ENCODE measurements around the gene SLK.
A peak's percentile ranks its signal among the peaks of the same experiment; 100 is the strongest.

SLK gene

DNA sequence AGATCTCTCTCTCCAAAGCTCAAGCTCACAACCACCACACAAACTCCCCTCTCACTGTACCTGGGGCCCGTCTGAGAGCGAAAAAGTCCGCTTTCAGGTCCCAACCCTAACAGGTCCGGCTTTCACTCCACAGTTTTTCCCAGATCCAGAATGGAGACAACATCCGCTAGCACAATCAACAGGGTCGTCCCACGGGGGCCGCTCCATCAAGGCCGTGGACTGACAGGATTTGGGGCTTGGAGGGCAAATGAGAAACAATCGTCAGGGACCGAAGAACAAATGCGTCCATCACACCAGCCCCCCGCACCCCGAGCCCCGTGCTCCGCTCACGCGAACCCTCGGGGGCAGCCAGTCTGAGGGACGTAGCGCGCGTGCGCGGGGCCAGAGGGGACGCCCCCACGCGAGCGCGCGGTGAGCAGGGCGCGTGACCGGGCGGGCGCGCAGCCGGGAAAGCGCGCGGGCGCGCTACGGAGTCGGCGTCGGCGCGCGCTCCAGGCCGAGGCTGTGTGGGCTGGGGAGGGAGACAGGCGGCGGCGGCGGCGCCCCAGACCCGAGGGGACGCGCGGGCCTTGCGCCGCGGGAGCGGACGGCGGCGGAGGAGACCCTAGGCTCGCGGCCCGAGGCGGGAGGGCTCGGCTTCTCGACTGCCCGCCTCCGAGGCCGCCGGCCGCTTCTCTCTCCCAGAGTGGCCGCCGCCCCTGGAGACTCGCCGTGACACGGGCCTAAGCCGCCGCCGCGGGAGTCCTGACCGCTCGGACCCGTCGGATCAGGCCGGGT is at the start of gene SLK:
Gene SLK, plus strand, starts transcription at position 470 of the 777 bp plus-strand sequence. CDS start 606 bp downstream, outside the sequence.
- DNase-seq = peak; percentile 83

- no peak for DNase-seq
Measured at GRCh38 chr10:103917302-103918052, 49.5 kb upstream of the SLK start.

DNA sequence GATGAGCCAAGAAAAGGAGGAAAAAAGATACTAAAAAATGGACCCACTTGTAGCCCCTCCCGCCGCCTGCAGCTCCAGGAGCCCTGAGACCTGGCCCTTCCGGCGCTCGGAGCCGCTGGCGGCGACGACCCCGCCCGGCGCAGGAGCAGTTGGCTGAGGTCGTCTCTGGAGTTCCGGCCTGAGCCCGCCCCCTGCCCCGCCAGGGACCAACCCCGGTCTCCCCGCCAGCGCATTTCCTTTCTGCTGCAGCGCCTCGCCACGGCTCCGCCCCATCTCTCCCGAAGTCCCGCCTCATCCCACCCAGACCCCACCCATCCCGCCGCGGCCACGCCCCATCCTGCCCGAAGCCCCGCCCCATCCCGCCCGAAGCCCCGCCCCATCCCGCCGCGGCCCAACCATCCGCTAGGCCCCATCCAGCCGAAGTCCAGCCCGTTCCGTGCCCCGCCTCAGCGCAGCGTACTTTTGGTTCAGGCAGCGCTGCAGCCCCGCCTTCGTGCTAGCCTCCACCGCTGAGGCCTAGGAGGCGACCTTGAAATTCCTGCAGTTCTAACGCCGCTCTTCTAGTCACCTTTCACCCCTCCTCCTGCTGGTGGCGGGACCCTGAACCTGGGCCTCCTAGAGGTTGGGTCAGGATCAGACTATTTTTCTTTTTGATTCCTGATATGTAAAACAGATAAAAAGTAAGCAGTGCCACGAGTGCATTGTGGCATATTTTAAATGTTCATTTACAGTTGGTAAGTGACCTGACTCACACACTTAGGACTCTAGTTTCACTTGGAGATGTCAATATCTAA is 48.7 kb upstream of the SLK start, which contains the start of gene STN1:
Gene STN1, minus strand, starts transcription at position 132 of the 794 bp plus-strand sequence. CDS start 590 bp downstream, outside the sequence.
- DNase-seq = peak; percentile 93

DNA sequence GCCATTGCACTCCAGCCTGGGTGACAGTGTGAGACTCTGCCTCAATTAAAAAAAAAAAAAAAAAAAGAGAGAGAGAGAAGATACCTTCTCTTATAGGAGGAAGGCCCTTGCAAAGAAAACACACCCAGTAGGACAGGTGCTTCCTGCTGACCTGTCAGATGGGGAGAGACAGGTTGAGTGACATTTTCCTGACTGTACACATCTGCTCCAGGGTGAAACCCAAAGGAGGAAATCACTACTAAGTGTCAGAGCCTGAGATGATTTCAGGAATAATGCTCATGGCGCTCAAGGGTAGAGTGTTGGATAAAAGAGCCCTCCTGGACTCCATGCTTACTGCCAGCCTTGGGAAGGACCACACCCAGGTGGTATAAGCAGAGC is 47.3 kb upstream of the SLK start:
- no peak for DNase-seq

DNA sequence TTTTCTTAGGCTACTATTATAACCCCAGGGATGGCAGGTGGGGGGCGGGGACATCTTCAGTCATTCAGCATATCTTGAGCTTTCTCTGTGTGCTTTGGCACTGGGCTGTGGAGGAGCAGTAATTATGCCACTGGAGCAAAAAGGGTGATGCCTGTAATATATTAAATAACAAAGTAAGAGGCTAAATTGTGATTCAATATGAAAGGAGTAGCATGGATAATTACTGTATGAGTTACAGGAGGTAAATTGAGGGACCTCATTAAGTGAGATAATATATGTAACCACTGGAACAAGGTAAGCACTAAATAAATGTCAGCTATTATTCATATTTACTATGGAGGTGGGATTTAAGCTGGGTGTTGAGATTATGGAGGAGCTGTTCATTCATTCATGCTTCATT is 45.7 kb upstream of the SLK start:
- no peak for DNase-seq

DNA sequence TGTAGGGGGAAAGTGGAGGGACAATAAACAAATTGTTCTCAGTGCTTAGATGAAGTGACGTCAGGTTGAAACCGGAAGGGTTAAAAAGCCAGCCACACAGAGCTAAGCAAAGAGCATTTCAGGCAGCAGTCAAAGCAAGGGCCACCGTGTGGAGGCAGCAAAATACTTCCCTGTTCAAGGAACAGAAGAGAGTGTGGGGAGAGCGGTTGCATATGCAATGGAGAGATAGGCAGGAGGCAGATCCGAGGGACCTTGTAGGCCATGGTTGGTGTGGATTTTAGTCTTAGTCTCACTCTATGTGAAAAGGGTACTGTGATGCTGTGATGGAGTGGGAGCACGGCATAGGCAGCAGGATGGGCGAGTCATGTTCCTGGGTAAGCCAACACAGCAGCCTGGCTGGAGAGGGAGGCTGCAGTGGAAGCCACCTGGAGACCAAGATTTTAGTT is 45.2 kb upstream of the SLK start:
- no peak for DNase-seq

DNA sequence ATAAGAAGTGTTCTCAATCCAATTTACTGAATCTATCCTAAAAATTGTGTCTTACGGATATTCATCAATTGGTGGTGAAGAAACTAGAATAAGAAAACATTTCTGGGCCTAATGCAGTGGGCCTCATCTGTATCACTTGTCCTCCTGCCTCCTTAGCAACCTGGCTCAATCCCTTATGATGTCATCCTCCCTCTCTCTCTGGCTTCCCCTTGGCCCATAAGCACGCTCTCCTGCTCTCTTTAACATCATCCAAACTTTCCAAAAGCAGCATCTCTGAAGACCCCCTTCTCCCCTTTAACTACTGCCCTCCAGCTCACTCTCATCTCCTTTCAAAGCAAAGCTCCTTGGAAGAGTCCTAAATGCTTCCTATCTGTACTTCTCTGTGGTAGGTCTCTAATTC is 44.3 kb upstream of the SLK start:
- DNase-seq = no peak

GRCh38 chr10:103923502-103923901 is 43.4 kb upstream of the SLK start:
- no peak for DNase-seq

GRCh38 chr10:103925591-103925990 is 41.3 kb upstream of the SLK start:
- DNase-seq = no peak

DNA sequence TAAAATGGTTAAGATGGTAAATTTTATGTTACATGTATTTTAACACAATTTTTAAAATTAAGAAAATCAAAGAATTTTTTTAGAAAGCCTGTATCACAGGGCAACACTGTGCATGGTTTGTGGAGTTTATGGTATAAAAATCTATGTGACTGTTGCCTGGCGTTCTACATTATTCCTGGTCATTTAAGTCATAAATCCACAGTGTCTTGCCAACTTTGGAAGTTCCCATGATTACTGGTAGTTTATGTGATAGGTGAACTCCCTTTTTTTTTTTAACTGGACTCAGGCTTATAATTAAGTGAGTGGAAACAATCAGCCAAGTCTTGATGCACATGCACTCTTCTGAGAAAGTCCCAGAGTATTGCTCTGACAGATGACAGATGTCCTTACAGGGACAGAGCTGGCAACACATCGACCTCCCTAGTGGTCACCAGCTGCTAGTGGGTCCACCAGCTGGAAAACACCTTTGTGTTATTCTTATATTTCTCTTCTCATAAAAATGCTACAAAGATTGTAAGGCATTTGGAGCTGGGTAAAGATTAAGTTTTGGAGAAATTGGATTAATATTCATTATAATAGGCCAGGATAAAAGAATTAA is 40.1 kb upstream of the SLK start:
- no peak for DNase-seq

GRCh38 chr10:103928784-103929183 is 38.2 kb upstream of the SLK start:
- DNase-seq = no peak

DNA sequence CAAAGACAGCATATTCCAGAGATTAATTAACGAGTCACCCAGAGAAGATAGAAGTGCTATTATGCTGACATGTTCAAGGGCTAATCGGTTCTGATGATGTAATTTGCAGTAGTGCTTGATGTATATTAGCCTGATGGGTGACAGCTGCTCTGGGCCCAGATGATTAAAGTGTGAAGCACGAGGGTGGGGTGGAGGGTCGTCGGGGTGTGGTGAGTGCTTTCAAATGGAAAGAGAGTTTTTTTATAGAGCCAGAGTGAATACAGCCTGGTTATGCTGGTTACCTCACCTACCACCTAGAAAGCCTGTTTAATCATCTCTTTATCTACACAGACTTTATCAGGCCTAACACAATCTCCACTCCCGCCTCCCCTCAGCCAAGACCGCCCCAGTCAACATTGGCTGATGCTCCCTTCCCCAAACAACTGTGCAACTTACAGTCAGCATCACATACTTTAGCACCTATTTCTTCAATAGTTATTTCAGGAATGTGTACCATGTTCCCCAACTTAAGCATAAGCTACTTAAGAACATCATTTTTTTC is 37.5 kb upstream of the SLK start:
- no peak for DNase-seq

- DNase-seq = no peak
Measured at GRCh38 chr10:103930449-103930848, 36.5 kb upstream of the SLK start.

DNA sequence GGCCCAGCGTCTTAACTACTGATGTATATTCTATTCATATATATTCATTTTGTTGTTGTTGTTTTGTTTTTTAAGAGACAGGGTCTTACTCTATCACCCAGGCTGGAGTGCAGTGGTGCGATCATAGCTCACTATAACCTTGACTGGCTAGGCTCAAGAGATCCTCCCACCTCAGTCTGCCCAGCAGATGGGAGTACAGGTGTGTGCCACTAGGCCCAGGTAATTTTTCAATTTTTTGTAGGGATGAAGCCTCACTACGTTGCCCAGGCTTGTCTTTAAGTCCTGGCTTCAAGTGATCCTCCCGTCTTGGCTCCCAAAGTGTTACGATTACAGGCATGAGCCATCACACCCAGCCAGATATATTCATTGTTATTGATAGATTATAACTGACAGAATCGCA is 36.1 kb upstream of the SLK start:
- no peak for DNase-seq

DNA sequence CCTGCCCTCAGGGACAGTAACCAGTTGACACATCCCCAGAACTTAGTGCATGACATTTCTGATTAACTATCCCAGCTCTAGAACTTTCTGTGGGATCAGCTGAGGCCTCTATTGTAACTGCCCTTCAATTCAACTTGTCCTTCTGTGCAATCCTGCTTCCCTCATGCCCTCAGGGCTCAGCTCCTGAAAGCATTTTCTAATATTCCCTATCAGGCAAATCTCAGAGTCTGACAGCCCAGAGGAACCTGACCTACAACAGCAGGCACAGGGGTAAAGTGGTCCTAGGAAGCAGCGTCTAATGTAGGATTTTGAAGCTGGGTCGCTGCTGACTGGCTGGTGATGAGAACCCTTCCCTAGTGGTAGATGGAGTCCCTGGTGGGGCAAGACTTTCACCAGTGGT is 35.3 kb upstream of the SLK start:
- DNase-seq = no peak

DNA sequence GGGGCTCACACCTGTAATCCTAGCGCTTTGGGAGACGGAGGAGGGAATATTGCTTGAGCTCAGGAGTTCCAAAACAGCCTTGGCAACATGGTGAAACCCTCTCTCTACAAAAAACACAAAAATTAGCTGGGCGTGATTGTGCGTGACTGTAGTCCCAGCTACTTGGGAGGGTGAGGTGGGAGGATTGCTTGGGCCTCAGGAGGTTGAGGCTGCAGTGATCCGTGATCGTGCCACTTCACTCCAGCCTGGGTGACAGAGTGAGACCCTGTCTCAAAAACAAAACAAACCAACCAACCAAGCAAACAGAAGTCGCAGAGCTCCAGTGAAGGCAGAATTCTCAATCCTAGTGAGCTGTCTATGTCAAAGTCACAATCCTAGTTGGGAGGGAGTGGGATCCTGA is 34.7 kb upstream of the SLK start:
- no peak for DNase-seq

GRCh38 chr10:103932971-103933370 is 34.0 kb upstream of the SLK start:
- DNase-seq = no peak

DNA sequence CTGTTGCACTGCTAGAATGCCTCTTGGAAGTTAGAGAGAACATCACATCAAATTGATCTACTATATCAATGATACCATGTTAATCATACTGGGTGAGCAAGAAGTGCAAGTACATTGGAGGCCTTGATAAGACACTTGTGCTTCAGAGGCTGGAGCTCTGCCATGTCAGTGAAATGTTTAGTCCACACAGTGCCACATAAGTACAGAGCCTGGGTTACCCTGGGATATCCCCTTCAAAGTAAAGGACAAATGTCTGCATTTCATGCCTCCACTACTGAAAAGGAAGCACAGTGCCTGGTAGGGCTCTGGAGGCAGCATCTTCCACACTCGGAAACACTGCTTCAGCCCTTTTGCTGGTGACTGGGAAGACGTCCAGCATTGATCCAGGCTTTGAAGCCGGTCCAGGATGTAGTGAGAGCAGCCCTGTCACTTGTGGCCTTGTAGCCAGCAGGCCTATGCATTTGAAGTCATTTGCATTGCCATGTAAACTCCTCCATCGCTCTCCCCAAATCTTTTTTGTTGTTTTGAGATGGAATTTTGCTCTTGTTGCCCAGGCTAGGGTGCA is 33.3 kb upstream of the SLK start:
- DNase-seq = no peak

- DNase-seq = no peak
Measured at GRCh38 chr10:103934308-103934707, 32.6 kb upstream of the SLK start.

DNA sequence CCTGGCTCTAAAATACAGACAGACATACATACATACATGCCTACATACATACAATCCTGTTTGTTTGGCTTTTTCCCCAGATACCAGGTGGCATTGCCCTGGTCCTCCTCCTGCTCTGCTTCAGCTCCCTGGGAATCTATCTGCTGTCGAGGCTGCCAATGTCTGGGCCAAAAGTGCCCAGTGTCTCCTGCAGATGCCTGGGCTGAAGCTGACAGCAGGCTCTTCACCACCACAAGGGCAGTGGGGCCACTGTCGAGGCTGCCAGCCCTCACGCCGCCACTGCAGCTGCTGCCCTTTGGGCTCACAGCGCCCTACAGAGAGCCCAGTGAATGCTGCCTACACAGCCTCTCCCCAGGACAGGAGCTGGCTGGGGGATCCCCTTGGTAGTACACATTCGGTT is 30.9 kb upstream of the SLK start:
- DNase-seq = no peak

- no peak for DNase-seq
Measured at GRCh38 chr10:103939522-103939921, 27.4 kb upstream of the SLK start.

GRCh38 chr10:103941801-103942200 is 25.1 kb upstream of the SLK start:
- DNase-seq = no peak
